NCI-H446 treated with DMSO at 0.1 percent for 48 hours (cell line): ENCODE measurements around the gene PRSS1.

Experiments used
- DNase-seq: peaks from one replicate; lab custom pipeline; 2025; lab: John Stamatoyannopoulos, UW

Gene PRSS1

DNA sequence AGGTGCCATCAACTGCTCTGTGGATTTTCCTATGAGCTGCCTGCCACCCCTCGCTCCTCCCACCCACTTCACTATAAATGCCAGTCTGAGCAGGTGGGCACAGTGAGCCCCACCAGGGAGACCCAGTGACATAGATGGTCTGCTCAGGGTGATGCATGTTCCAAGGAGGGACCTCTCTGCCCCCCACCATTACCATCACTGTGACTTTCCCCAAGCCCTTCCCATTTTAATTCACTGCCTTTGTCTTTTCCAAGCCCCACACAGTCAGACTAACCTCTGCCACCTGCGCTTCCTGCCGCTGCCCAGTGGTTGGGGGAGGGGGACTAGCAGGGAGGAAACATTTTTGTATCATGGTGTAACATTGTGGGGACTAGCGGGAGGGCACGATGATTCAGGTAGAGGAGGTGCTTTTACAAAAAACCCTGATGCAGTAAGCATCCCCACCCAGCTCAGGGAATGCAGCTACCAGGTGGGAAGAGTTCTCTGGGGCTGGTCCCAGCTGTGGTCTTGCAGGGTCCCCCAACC lies 46.1 kb downstream of the PRSS1 start:
- DNase-seq, result no peak

GRCh38 chr7:142796001-142796500 lies 46.8 kb downstream of the PRSS1 start:
- DNase-seq, result no peak

- DNase-seq, result no peak
Observed at GRCh38 chr7:142796501-142797390, 47.5 kb downstream of the PRSS1 start.

DNA sequence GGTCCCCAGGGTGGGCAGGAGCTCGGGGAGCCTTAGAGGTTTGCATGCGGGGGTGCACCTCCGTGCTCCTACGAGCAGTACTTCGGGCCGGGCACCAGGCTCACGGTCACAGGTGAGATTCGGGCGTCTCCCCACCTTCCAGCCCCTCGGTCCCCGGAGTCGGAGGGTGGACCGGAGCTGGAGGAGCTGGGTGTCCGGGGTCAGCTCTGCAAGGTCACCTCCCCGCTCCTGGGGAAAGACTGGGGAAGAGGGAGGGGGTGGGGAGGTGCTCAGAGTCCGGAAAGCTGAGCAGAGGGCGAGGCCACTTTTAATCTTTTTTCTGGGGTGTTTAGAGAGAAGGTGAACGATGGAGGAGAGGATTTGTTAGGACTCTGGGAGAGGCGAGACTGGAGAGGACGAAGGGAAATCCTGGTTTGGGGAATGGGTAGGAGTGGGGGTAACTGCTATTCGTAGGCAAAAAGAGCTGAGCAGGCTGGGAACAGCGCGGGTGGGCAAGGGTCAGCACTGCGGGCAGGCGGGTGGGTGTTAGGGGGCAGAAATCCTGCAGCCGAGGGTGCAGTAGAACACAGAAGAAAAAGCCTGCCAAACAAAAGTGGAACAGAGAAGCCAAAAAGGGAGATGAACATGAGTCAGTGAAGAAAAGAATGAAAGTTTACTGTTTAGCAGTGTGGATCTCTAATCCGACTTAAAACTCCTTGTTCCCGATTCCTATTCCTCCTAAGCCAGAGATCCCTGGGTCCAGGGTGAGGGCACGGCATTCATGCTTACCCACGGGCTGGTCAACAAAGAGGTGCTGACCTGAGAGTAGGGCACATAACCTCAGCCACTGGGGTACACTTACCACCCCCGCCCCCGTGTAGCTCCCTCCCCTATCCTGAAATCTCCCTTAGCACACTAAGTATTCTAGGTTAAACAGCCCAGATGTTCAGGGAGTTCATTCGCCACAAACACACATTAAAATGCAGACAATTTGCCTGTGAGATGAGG lies 48.4 kb downstream of the PRSS1 start:
- DNase-seq, result no peak

GRCh38 chr7:142798451-142799436 lies 49.5 kb downstream of the PRSS1 start:
- DNase-seq, result no peak

- no peak for DNase-seq
Observed at GRCh38 chr7:142799437-142799835, 50.2 kb downstream of the PRSS1 start.

DNA sequence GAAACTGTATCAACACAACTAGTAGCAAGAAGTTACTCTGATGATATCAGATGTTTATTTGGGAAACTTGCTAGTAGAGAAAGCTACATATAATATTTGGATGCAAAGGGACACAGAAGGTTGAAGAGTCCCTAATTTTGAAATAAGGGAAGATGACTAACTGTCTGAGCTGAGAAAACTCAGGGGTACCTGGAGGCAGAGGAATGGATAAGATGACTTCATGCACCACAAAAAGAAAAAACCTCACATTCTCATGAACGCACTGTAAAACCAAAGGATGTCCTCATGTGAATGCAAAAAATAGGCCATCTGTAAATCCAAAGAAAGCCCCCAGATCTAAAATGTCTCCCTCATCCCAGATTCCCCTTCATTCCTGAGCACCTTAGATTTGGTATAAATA lies 50.8 kb downstream of the PRSS1 start:
- no peak for DNase-seq

DNA sequence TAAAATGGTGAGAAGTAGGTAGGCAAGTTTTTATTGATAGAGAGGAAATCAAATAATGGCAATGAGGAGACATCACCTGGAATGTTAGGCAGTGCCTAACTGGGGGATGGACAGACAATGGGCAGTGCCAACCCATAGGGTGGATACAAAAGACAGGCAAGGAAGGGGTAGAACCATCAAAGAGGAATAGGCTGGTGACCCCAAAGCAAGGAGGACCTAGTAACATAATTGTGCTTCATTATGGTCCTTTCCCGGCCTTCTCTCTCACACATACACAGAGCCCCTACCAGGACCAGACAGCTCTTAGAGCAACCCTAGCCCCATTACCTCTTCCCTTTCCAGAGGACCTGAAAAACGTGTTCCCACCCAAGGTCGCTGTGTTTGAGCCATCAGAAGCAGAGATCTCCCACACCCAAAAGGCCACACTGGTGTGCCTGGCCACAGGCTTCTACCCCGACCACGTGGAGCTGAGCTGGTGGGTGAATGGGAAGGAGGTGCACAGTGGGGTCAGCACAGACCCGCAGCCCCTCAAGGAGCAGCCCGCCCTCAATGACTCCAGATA lies 51.5 kb downstream of the PRSS1 start:
- no peak for DNase-seq

DNA sequence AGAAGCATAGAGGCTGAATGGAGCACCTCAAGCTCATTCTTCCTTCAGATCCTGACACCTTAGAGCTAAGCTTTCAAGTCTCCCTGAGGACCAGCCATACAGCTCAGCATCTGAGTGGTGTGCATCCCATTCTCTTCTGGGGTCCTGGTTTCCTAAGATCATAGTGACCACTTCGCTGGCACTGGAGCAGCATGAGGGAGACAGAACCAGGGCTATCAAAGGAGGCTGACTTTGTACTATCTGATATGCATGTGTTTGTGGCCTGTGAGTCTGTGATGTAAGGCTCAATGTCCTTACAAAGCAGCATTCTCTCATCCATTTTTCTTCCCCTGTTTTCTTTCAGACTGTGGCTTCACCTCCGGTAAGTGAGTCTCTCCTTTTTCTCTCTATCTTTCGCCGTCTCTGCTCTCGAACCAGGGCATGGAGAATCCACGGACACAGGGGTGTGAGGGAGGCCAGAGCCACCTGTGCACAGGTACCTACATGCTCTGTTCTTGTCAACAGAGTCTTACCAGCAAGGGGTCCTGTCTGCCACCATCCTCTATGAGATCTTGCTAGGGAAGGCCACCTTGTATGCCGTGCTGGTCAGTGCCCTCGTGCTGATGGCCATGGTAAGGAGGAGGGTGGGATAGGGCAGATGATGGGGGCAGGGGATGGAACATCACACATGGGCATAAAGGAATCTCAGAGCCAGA lies 52.5 kb downstream of the PRSS1 start:
- no peak for DNase-seq

DNA sequence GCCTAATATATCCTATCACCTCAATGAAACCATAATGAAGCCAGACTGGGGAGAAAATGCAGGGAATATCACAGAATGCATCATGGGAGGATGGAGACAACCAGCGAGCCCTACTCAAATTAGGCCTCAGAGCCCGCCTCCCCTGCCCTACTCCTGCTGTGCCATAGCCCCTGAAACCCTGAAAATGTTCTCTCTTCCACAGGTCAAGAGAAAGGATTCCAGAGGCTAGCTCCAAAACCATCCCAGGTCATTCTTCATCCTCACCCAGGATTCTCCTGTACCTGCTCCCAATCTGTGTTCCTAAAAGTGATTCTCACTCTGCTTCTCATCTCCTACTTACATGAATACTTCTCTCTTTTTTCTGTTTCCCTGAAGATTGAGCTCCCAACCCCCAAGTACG lies 53.0 kb downstream of the PRSS1 start:
- no peak for DNase-seq
